ENCODE data around the gene COL21A1. TPM values are rescaled to one million over a fixed set of nuclear protein-coding genes. Genes with fewer than 3 reads are reported as not detected.

The COL21A1 gene
- total and polyA plus RNA-seq, 2 of the 4 experiments (the other 2 are of a cell fraction) = 0.05 TPM; not detected in 1

DNA sequence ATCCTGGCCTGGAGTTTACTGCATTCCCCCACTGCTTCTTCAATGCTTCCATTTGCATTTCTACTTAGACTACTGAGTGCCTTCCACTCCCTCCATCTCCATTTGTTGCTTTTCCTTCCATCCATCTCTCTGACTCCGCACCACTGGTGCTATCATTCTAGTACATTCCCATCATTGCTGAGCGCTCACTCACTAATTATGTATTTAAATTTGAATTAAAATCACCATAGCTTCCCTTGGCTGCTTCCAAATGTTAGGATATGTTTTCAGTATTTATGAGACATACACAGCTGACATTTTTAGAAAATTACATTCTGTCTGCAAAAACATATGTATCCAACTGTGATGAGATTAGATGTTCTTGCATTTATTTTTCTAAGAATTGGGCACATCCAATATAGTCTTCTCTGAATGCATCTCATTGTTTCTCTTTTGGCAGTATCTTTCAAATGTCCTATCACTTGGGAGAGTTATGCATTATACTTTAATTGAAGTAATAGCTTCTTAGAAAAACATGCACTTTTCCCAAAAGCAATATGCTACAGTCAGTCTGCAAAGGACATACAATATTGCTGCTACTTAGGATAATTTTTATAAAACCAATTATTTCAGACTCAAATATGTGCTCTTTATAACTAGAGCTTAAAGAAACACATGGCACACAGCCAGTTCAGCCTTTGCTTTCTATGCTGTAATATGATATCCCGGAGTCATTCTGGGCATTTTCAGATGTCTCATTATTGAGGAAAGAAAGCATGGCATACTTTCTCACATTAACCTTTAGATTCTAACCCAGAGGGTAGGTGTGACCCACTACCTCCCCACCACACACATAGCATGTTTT lies 12.1 kb upstream of the COL21A1 start:
- no peak overlapping the region for H4K8ac ChIP-seq (ENCODE audit: low read depth in 2 of 2, low read length in 2 of 2)
- H2AK5ac ChIP-seq (ENCODE audit: low read depth, low read length) = no peak overlapping the region
- intact Hi-C loops (cut with micrococcal nuclease) (no loop called here), in situ Hi-C loops (cut with MboI; ENCODE audit: low sequenced_read_pairs) (no loop called here), dilution Hi-C loops (cut with HindIII; ENCODE audit: low sequenced_read_pairs, unreplicated experiment) (no loop called here)
- ATAC-seq (ENCODE audit: low read depth) = peak; percentile 51
- TF ChIP-seq MAZ (IDR thresholded peaks at IDR 0.05; ENCODE audit: borderline replicate concordance, low read depth, low read length) (no peak), RAD21 (IDR thresholded peaks at IDR 0.05; ENCODE audit: low read length) (no peak), MXI1 (IDR thresholded peaks at IDR 0.05; ENCODE audit: borderline replicate concordance, low read depth, low read length) (no peak), MAFK (IDR thresholded peaks at IDR 0.05; ENCODE audit: low read depth, low read length) (no peak), RFX5 (IDR thresholded peaks at IDR 0.05; ENCODE audit: low read depth, low read length) (no peak), ELK1 (IDR thresholded peaks at IDR 0.05; ENCODE audit: borderline replicate concordance, low read depth, low read length) (no peak), CEBPB (IDR thresholded peaks at IDR 0.05; ENCODE audit: low read depth, low read length) (no peak), CHD1 (IDR thresholded peaks at IDR 0.05; ENCODE audit: low read depth, low read length) (no peak), POLR2A (IDR thresholded peaks at IDR 0.05; ENCODE audit: low read depth, low read length) (no peak), FOS (IDR thresholded peaks at IDR 0.05; ENCODE audit: low read depth, low read length) (no peak), BHLHE40 (IDR thresholded peaks at IDR 0.05; ENCODE audit: low read depth, low read length) (no peak)
- no peaks in the 10 kb centered on the region for H3K9me1 ChIP-seq (ENCODE audit: insufficient read depth, low read length)
- H4K91ac ChIP-seq (ENCODE audit: insufficient read depth, low read depth, low read length) = no peak overlapping the region
- no peaks in the 10 kb centered on the region for H3K79me1 ChIP-seq (ENCODE audit: low read depth in 1 of 2, low read length in 2 of 2)
- H3K4me1 ChIP-seq (ENCODE audit: control insufficient read depth, insufficient read depth, low read length) = peaks cover 4% of the 10 kb centered on the region
- H3K27me3 ChIP-seq (ENCODE audit: control insufficient read depth, insufficient read depth, low read length) = peaks cover 2% of the 10 kb centered on the region
- H2AFZ ChIP-seq (replicated peaks; ENCODE audit: low read length, poor library complexity) = no peak overlapping the region
- BruUV-seq (replicated peaks) = no TSS peak
- no peak overlapping the region for H2BK120ac ChIP-seq (ENCODE audit: low read depth, low read length)
- ChIA-PET POLR2A (ENCODE audit: unreplicated experiment) (no interaction called here), CTCF (interaction anchor here (0.6 kb wide), 2 partner anchors 21 to 954 kb away, joined by 3 read pairs; no protein-coding TSS in a partner anchor)
- no peak overlapping the region for H3K18ac ChIP-seq (ENCODE audit: low read depth, low read length)
- no peak overlapping the region for H3K14ac ChIP-seq (replicated peaks; ENCODE audit: low read depth, low read length)
- no peak overlapping the region for H2BK15ac ChIP-seq (ENCODE audit: low read depth, low read length)
- H3K4me2 ChIP-seq (ENCODE audit: low read depth, low read length) = no peak overlapping the region
- H4K5ac ChIP-seq (ENCODE audit: low read depth, low read length) = no peak overlapping the region
- no peak overlapping the region for H3K9ac ChIP-seq (ENCODE audit: low read depth, low read length)
- H3K23ac ChIP-seq (ENCODE audit: low read depth, low read length) = no peak overlapping the region
- H3K9me3 ChIP-seq (ENCODE audit: control insufficient read depth, insufficient read depth, low read length) = no peaks in the 10 kb centered on the region
- no peak overlapping the region for H3K4ac ChIP-seq (ENCODE audit: low read depth, low read length)
- no peak overlapping the region for H2BK20ac ChIP-seq (ENCODE audit: low read depth, low read length)
- no peak overlapping the region for H2BK5ac ChIP-seq (ENCODE audit: low read depth, low read length, poor library complexity, severe bottlenecking)
- peak; percentile 53 for DNase-seq
- no peak overlapping the region for H3K4me3 ChIP-seq (ENCODE audit: insufficient read depth, low read depth, low read length)
- no CpG with 5 or more reads among the region's 3 CpGs for WGBS, 2 experiments (ENCODE audit: extremely low coverage in 2 of 2, insufficient read length in 1 of 2)
- no peaks in the 10 kb centered on the region for H3K36me3 ChIP-seq (ENCODE audit: control insufficient read depth, insufficient read depth, low read length)
- H2AK9ac ChIP-seq (replicated peaks; ENCODE audit: low read depth, low read length, poor library complexity) = no peak overlapping the region
- H3K56ac ChIP-seq (ENCODE audit: extremely low read depth, insufficient read depth, low read length) = no peak overlapping the region
- H4K20me1 ChIP-seq (ENCODE audit: insufficient read depth, low read length) = no peaks in the 10 kb centered on the region
- H3K27ac ChIP-seq (ENCODE audit: insufficient read depth, low read length) = no peak overlapping the region

Data from IMR-90 (cell line).